ENCODE results near the gene SHISA2.

DNA sequence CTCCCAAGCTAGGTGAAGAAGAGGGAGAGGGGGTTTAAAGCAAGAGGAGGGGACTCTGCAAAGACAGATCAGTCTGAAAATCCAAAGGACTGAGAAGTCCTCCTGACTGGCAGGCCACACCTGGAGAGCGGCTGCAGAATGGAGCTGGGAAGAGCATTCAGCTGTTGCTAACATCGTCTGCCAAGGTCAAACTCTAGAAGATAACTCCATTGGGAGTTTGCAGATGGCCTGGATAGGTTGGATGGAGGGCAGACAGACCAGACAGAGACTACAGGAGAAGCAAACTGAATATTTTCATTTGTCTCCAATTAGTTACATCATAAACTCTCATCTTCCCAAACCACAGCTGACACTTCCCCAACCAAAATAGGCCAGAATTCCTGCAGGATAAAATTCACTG, 19.9 kb upstream of the SHISA2 start:
- TF ChIP-seq, protein P1, sequence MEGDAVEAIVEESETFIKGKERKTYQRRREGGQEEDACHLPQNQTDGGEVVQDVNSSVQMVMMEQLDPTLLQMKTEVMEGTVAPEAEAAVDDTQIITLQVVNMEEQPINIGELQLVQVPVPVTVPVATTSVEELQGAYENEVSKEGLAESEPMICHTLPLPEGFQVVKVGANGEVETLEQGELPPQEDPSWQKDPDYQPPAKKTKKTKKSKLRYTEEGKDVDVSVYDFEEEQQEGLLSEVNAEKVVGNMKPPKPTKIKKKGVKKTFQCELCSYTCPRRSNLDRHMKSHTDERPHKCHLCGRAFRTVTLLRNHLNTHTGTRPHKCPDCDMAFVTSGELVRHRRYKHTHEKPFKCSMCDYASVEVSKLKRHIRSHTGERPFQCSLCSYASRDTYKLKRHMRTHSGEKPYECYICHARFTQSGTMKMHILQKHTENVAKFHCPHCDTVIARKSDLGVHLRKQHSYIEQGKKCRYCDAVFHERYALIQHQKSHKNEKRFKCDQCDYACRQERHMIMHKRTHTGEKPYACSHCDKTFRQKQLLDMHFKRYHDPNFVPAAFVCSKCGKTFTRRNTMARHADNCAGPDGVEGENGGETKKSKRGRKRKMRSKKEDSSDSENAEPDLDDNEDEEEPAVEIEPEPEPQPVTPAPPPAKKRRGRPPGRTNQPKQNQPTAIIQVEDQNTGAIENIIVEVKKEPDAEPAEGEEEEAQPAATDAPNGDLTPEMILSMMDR (IDR thresholded peaks at IDR 0.05), result no peak
- no peak for TF ChIP-seq POLR2A (IDR thresholded peaks at IDR 0.05)
